ENCODE results near the gene SLF2. TPM values are rescaled to one million over a fixed set of nuclear protein-coding genes. Genes with fewer than 3 reads are reported as not detected.

SLF2 gene
- total and polyA plus RNA-seq, 9 of the 15 experiments (the other 6 are each of a cell fraction or from before 2014, with no cell fraction given): 1.7 to 18.4 (median 7.8) TPM

DNA sequence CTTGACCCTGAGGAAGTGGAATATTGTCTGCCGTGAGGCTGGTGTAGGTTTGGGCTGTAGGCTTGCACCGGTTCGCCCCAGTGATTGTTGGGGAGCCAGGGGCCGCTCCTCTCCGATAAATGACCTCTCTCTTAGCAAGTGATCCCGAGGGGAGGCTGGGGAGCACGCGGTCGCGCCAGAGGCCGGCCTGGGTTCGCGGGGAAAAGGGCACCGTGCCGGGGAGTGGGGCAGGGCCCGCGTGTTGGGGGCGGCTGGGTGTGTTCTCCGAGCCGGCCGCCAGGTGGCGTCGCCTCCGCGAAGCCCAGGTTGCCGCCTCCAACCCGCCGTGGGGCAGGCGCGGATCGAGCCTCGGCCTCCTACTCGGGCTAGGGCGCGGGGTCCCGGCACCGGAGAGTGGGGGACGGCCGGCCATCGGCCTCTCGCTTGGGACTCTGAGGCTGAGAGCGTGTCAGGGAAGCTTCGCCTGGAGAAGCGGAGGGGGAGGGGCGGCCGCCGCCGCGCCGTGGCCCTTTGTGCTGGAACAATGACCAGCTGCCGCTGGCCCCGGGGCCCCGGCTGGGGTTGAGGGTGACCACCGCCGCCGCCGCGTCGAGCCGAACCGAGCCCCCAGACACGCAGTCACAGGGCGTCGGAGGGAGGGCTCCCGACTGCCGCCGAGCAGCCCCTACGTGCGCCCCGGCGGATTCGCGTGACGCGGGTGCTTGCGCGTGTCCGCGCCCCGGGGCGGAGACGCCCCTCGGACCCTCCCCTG is 86.4 kb downstream of the SLF2 start (continued):
- TF ChIP-seq, protein P1, sequence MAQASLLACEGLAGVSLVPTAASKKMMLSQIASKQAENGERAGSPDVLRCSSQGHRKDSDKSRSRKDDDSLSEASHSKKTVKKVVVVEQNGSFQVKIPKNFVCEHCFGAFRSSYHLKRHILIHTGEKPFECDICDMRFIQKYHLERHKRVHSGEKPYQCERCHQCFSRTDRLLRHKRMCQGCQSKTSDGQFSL (CRISPR knock-in tag; IDR thresholded peaks at IDR 0.05): peak; percentile 74; the same call in 1 of the 2 replicates
- TF ChIP-seq, protein P1 (tag; IDR thresholded peaks at IDR 0.05): 0 out of 4 replicates have a peak, but pooled peaks of 1 of the 2 experiments have one; percentile 7
- TF ChIP-seq ZNF583 (CRISPR knock-in tag; IDR thresholded peaks at IDR 0.05): peak; percentile 71; the same call in 1 of the 2 replicates
- peak; percentile 29; the same call in 1 of the 2 replicates for TF ChIP-seq SP1 (CRISPR knock-in tag; IDR thresholded peaks at IDR 0.05)
- TF ChIP-seq SAFB (IDR thresholded peaks at IDR 0.05; ENCODE audit: borderline replicate concordance, low read depth, low read length): peak; percentile 86
- TF ChIP-seq ATF7 (IDR thresholded peaks at IDR 0.05): peak; percentile 39; the same call in 1 of the 2 replicates
- TF ChIP-seq GABPB1 (CRISPR knock-in tag; IDR thresholded peaks at IDR 0.05): peak; percentile 38; the same call in 1 of the 2 replicates
- TF ChIP-seq POLR2A (conservative IDR thresholded peaks at IDR 0.05): peak; percentile 69
- TF ChIP-seq, protein P2, sequence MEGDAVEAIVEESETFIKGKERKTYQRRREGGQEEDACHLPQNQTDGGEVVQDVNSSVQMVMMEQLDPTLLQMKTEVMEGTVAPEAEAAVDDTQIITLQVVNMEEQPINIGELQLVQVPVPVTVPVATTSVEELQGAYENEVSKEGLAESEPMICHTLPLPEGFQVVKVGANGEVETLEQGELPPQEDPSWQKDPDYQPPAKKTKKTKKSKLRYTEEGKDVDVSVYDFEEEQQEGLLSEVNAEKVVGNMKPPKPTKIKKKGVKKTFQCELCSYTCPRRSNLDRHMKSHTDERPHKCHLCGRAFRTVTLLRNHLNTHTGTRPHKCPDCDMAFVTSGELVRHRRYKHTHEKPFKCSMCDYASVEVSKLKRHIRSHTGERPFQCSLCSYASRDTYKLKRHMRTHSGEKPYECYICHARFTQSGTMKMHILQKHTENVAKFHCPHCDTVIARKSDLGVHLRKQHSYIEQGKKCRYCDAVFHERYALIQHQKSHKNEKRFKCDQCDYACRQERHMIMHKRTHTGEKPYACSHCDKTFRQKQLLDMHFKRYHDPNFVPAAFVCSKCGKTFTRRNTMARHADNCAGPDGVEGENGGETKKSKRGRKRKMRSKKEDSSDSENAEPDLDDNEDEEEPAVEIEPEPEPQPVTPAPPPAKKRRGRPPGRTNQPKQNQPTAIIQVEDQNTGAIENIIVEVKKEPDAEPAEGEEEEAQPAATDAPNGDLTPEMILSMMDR (IDR thresholded peaks at IDR 0.05 in 2 of 3, conservative IDR thresholded peaks at IDR 0.05 in 1 of 3; ENCODE audit: insufficient read depth in 2 of 3, low read depth in 1 of 3, low read length in 3 of 3): peak; percentile 62 to 80 (median 69)
- TF ChIP-seq, protein P3, sequence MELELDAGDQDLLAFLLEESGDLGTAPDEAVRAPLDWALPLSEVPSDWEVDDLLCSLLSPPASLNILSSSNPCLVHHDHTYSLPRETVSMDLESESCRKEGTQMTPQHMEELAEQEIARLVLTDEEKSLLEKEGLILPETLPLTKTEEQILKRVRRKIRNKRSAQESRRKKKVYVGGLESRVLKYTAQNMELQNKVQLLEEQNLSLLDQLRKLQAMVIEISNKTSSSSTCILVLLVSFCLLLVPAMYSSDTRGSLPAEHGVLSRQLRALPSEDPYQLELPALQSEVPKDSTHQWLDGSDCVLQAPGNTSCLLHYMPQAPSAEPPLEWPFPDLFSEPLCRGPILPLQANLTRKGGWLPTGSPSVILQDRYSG (tag; conservative IDR thresholded peaks at IDR 0.05; ENCODE audit: low read depth): no peak
- TF ChIP-seq CBX1 (IDR thresholded peaks at IDR 0.05; ENCODE audit: low read depth): peak; percentile 79; the same call in 1 of the 2 replicates
- no peak for TF ChIP-seq NR2C2 (CRISPR knock-in tag; IDR thresholded peaks at IDR 0.05)
- no peak; the same call in none of the 2 replicates for TF ChIP-seq NR2C2 (tag; IDR thresholded peaks at IDR 0.05)
- TF ChIP-seq RHOXF2B (CRISPR knock-in tag; conservative IDR thresholded peaks at IDR 0.05): no peak
- TF ChIP-seq CCAR2 (IDR thresholded peaks at IDR 0.05; ENCODE audit: low read depth, low read length): no peak
- peak; percentile 26; the same call in 1 of the 2 replicates for TF ChIP-seq ZSCAN32 (CRISPR knock-in tag; IDR thresholded peaks at IDR 0.05)
- TF ChIP-seq TAF9B (IDR thresholded peaks at IDR 0.05; ENCODE audit: partially characterized antibody): no peak
- TF ChIP-seq CREM (IDR thresholded peaks at IDR 0.05; ENCODE audit: low read depth): peak; percentile 79
- TF ChIP-seq SMAD4 (CRISPR knock-in tag; conservative IDR thresholded peaks at IDR 0.05): peak; percentile 54
- 0 out of 4 replicates have a peak, but pooled peaks of 1 of the 2 experiments have one; percentile 9 for TF ChIP-seq TEAD1 (CRISPR knock-in tag; IDR thresholded peaks at IDR 0.05)
